HG03025 (cell line): ENCODE data around the gene FLVCR2.

ENCODE experiments used
- ATAC-seq: cut with Tn5 transposase; IDR thresholded peaks from one replicate; pipeline ENCODE4 v1.9.1; 2021; ENCODE audit warnings: mild to moderate bottlenecking, moderate library complexity; ENCODE audit not compliant: unreplicated experiment, low FRiP score

The FLVCR2 gene

DNA sequence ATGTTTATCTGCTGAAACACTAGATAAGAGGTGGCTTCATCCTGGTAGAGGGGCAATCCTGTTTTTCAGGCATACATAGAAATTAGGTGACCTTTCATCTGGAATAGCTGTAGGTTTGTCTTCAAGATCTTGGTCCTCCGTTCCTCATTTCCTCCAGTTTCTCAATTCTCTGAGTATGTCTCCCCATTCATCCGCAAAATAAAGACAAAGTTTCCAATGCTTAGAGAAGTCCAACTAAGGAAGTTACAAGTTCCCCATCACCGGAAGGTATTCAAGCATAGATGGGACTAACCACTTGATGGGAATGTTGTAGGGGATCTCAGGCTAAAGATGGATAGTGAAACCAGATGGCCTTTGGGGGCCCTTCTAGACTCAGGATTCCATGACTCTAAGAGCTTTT is 48.0 kb downstream of the FLVCR2 start:
- no peak for ATAC-seq

DNA sequence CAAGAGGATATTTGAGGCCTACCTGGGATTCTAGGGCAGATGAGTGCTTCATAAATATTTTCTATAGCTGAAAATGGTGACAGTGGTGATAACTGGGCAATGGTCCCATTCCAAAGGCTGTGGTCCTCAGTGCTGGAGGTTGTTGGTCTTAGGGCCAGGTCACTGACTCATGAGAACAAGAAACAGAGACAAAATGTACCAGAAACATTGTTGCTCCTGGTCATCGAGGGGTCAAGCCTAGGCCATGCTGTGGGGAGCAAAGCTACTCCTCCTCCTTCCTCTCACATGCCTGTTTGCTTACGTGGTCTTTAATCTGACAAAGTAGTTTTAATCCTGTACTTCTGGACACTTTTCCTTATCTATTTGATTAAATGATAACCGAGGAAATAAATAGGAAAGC is 48.4 kb downstream of the FLVCR2 start:
- ATAC-seq = no peak

DNA sequence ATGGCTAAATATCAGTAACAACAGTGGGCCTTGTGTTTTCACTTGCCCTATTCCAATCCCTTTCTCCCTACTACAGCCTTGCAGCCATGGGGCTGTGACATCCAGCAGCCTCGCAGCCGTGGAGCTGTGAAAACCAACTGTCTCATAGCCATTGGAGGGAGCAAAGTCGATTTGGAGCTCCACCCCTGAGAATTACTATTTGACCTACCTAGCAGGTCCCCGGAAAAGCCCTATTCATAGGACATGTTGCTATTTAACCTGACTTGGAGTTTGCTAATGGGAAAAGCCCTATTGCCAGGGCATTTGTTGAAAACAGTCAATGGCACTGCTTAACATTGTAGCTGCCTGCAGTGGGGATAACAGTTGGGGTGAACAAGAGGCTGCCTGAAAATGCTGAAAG is 49.0 kb downstream of the FLVCR2 start:
- no peak for ATAC-seq

DNA sequence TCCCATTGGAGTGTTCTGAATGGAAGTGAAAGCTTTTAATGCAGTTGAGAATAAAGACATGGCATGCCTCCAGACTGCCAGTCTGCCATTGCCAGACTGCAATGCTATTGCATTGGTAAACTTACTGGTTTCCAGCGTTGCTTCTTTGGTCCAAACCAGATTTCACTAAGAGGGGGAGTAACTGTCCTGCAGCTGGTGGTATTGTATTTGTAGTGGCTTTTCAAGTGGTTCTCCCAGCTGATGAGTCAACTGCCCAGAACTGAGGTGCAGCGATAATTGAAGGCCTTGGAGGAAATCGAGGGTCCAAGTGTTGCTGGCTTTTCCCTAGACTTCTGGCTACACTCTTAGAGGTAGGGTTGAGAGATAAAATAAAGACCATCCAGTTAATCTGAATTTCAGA is 50.4 kb downstream of the FLVCR2 start:
- no peak for ATAC-seq

DNA sequence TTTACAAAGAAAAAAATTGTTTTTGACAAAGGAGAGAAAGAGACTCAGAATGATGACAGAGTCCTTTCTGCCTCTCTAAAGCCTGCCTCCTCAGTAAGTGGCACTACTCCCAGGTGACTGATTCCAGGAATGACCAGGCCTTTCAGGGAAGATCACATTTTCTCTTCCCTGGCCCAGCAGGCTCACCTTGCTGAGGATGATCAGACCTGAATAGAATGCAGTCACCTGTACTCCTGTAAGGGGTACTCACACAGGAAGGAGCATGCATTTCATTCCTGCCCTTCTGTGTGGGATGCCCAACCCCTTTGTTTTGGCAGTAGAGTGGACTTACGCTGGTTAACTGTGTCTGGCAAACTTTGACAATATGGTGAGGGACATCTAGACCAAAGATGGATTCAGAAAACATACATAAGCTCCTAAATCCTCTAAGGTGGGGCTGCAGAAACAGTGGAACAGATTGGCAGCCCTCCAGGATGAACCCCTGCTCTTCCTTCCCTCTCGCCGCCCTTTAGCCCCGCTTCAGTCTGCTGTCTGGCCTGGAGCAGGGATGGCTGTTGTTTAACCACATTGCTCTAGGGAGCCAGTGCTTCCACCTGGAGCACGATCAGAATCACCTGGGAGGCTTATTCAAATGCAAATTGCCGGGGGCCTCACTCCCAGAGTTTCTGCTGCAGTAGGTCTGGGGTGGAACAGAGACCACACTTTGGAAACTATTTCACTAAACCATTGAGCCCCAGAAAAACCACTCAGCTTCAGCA is 52.5 kb downstream of the FLVCR2 start:
- no peak for ATAC-seq

DNA sequence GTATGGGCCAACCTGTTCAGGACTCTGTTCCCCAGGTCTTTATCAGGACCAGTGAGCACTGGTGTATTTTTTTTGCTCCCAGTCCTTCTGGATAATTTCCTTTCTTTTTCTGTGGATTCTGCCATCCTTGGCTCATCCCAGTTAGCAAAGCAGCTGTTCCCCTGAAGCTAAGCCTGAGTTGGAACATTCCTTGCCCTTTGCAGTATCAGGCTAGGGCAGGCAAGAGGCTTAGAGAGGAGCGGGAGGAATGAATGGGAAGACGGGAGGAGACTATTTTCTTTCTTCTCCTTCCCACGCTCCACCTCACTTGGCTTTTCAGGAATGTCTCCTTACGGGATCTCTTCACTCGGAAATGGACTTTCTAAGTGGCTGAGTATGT is 53.0 kb downstream of the FLVCR2 start:
- no peak for ATAC-seq

DNA sequence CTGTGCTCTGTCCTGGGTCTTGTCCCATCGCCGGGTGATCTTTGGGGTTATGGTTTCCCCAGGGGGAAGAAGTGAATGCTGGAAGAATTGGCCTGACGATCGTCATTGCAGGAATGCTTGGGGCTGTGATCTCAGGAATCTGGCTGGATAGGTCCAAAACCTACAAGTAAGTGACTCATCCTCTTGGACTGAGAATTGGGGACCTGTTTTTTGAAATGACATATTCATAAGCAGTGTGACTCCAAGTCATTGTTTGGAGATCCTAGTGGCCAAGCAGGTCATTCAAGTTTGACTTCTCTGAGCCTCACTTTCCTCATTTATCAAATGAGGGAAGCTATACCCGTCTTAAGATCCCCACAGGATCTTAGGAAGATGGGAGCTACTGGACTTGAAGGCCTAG is 56.4 kb downstream of the FLVCR2 start:
- no peak for ATAC-seq

DNA sequence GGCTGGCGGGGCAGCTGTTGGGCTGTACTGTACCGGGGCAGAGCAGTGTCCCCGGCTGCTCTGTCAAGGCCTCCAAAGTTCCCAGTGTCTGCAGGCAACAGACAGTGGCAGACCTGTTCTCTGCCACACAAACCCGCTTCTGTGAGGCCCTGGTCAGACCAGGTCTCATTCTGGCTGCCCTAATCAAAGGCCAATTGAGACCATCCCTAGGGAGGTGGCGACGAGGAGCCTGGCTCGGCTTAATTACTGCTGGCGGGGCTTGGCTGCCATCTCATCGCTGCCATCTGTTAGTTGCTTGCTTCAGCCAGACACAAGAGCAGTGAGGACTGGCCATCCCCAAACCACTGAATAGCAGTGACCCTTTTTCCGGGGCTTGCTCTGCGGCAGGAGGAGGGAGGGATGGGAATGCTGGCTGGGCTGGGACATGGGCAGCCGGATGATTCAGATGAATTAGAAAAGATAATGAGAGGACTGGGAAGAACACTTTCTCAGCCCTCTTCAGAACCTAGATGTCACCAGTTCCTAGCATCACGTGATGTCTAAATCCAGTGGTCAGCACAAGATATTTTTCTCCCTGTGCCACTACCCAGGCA is 57.8 kb downstream of the FLVCR2 start:
- no peak for ATAC-seq

DNA sequence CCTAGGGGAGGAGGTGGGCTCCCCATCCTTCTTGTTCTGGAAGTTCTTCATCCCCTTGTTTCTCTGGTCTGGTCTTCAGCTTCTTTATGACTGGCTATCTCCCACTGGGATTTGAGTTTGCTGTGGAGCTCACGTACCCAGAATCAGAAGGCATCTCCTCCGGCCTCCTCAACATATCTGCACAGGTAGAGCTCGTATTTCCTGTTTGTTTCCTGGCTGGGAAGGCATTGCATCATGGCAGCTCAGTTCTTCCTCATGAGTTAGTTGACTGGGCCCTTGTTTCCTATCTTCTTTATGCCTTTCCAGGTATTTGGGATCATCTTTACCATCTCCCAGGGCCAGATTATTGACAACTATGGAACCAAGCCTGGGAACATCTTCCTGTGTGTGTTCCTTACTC is 62.5 kb downstream of the FLVCR2 start:
- no peak for ATAC-seq

DNA sequence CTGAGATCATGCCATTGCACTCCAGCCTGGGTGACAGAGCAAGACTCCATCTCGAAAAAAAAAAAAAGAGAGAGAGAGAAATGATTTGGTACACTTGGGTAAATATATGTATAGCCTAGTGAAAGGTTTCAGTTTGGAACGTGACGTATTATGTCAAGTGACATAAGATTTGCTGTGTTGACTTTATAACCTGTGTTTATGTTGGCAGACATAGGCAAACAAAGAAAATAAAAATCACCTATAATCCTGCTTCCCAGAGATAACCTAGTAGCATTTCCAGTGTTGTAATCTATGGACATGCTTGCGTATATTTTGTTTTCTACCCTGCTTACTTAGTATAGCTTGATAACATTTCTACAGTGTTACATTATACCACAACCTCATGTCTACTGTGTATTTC is 65.6 kb downstream of the FLVCR2 start:
- no peak for ATAC-seq

DNA sequence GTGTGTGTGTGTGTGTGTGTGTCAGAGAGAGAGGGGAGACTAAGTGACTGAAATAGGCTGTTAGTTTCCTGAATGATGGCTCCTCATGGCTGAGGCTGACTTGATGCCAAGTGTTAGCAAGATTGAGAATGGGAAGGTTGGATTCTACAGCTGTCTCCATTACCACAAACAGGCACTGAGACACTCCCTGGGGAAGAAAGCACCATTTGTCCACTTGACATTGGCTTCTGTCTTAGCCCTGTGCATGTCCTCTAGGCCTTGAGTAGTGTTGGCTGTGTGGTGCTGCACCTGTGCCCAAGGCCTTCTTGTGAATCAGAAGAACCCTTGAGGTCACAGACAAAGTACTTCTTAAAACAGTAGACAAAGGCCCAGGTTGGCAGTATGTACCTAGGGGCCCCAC is 66.6 kb downstream of the FLVCR2 start:
- no peak for ATAC-seq

DNA sequence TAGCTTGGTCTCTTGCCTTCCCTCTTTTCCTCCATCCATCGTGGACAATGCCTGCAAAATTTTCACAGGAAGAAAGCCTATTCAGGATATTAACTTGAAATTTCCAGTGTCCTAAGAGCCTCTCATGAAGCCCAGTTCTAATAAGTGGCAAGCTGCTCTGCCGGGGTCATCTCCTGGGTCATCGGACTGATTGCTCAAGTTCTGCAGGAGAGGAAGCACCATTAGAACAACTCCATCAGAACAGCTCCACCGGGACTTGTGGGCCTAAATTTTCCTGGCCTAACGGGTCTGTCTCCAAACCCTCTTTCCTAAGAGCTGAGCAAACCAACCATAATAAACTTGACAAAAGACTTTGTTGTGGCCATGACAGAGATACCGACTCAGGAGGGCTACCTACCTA is 68.3 kb downstream of the FLVCR2 start:
- ATAC-seq = no peak

DNA sequence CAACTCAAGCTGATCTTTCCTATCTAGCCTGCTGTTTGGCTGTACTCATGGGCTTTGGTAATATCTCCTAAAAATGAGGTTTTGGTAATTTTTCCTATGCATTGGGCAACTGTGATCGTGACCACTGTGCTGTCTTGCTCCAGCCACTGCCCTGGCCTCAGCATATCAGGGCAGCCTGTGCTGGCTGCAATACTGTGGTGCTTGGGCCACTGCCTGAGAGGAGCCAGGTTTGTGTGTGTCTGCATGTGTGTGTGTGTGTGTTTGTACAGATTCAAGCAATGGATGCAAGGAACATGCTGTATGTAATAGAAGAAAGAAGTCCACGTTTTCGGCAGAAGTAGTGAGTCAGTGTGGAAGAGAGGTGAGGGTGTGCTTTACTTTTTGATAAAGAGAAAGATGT is 69.2 kb downstream of the FLVCR2 start:
- ATAC-seq = no peak

DNA sequence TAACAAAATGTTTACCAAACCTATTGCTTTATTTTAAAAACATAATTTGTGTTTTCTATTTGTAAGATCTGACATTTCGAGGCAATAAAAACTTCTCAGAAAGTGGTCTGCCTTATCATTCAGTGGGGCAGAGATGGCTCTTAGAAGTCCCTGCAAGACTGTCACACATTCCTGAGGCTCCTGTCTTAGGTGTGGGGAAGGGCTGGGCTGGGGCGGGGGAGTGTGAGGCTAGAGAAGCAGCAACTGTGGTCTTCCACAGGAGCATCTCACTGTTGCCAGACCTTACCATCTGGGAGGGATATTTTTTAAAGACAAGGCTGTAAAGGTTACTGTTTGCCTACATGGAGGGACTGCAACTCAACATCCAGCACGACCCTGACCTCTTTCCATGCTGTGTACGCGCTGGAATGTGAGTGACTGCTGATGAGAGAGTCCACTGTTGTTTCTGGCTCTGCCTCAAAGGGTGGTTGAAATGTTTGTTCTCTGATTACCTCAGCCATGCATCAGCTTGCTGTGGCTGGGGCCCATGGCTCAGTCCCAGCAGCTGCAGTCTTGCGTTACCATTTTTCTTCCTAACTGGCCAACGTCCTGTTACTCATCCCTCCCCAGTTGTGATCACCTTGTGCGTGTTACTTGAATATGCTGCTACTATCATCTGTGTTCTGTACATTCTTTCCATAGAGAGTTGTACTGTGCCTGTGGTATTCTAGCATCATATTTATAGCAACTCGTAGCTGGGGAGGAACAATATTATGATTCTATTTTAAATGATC is 69.8 kb downstream of the FLVCR2 start:
- ATAC-seq = no peak

DNA sequence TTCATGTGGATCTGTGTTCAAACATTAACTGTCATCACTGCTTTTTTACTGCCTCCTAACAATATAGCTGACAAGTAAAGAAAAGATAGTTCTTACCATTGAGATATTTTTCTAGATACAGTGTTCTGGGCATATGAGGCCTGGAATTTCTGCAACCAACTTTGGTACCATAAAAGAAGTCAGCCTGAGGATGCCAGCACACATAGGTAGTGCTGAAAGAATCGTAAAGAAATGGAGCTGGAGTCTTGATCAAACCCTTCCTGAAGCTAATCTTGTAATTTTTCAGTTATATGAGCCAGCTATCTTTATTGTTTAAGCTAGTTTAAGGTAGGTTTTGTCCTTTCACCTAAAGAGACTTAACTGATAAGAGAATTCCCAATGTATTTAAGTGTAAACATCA is 70.9 kb downstream of the FLVCR2 start:
- no peak for ATAC-seq

DNA sequence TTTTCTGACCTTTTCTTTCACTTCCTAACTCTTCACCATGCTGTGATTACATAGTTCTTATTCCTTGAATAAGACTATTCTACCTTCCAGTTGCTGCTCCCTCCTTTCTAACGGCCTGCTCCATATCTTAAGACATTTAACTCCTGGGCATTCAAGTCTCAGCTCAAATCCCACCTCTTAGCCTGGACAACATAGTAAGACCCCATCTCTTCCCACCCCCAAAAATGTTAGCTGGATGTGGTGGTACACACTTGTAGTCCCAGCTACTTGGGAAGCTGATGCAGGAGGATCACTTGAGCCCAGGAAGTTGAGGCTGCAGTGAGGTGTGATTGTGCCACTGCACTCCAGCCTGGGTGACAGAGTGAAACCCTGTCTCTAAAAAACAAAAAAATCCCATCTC is 71.4 kb downstream of the FLVCR2 start:
- no peak for ATAC-seq

DNA sequence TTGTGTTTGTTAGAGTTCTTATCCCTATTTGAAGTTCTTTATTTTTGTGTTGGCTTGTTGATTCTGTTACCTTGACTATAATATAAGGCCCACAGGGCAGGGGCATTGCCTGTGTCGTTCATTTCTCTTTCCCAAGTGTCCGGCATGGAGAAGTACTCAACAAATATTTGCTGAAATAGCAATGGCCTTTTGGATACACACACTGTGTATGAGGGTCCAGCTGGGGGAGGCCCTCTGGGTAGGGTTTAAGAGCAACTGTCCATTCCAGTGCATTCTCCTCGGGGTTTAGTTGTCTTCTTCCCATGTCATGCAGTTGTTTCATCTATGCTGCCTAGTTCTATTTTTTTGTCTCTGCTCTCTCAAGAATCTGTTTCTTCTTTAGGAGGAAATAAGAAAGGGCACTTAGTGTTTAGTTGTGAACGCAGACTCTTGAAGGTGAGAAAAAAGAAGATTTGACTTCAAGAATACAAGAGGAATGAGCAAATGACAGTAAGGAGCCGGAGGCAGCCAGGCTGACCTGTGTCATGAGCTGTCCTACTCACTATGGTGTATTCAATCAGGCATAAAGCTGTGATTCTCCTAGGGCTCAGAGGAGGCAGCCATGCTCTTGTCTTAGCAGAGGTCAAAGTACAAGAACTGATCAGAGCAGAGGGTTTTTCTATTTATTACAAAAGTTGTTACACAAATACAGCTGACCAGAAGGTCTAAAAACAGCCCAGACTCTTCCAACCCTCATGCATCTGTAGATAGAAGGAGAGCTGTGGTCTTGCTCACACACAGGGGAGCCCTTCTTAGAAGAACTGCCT is 72.0 kb downstream of the FLVCR2 start:
- ATAC-seq = no peak

DNA sequence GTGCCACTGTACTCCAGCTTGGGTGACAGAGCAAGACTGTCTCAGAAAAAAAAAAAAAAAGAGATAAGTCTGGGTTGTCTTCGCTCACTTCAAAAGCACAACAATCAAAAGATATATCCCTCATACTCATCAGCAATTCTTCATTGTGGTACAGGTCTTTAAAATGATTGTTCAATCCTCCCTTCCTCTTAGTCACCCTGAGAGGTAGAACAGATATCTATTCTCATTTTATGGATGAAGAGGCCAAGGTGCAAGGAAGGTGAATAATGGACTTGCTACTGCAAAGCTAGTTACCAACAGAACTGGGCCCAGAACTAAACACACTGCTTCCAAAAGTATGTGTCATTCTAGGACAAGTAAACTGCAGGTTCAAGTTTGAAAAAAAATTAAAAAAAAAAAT is 75.1 kb downstream of the FLVCR2 start:
- ATAC-seq = no peak

DNA sequence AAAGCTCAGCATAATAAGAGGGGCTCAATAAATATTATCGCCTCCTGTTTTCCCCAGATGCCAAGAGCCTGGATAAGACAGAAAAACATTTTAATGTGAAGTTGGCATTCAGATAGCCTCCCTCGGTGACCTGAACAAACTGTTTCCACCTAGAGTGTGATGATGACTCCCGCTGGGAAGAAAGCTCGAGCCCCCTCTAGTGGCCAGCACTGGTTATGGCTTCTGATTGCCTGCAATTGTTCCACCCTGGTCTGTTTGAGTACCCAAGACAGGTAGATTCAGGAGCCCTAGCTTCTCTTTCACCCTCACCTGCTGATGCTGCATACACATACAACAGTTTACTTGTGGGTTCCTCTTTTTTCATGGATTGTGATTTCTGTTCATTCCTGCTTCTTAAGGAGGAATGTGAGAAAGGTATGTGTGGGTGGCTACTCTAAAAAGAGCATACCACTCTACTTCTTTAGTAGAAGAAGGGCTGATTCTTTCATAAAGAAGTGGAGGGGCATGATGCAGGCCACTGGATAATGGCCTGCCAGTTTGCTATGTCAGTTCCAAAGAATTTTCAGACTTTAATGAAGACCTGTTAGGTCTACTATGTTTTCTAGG is 75.8 kb downstream of the FLVCR2 start:
- ATAC-seq = no peak

DNA sequence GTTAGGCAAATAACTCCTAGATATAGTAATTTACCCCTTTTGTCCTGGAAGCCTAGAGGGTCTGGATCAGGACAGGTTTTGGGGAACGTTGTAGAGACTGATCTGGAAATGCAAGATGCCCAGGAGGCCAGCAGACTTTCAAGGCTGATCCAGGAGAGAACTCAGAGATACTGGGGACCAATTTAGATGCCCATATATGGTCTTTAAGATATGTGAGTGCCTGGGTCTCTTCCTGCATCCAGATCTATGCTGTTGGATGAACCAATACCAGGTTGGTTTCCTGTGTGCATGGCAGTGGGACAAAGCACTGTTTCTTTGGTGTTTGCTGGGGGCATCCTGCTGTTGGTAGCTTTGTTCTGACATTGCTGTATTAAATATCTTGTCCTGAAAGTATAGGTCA is 76.8 kb downstream of the FLVCR2 start:
- no peak for ATAC-seq

DNA sequence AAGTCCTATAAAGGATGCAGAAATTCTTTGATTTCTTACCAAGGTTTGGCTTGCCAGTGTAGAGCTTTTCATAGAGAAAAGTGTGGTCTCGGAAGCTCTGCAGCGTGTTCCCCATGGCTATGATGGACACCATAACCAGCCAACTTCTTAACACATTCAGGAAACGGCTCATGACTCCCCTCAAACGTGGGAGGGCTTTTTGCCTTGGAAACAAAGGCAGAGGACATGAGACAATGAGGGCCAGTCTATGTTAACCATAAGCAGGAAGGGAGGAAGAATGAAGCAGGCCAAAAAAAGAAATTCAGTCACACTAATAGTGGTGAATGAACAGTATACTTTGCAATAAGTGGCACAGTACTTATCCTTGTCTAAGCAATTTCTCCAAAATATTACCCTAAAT is 78.9 kb downstream of the FLVCR2 start:
- no peak for ATAC-seq
